Endothelial cell (in vitro differentiated cells): ENCODE data around the gene RABGGTA. TPM values are rescaled to one million over a fixed set of nuclear protein-coding genes. Genes with fewer than 3 reads are reported as not detected.

Experiments
- DNase-seq: peaks from one replicate; pipeline ENCODE4 v3.0.0; 2021; ENCODE audit warnings: low spot score
- H3K27ac Mint-ChIP-seq: one replicate; pipeline ENCODE4 v1.8.0; 2021; ENCODE audit warnings: mixed read lengths, inconsistent platforms; ENCODE audit not compliant: unreplicated experiment
- H3K27me3 Mint-ChIP-seq: one replicate; pipeline ENCODE4 v1.8.0; 2021; ENCODE audit warnings: mild to moderate bottlenecking, moderate library complexity, mixed read lengths, inconsistent platforms; ENCODE audit not compliant: unreplicated experiment
- H3K36me3 Mint-ChIP-seq: one replicate; pipeline ENCODE4 v1.8.0; 2021; ENCODE audit warnings: mild to moderate bottlenecking, low read depth, mixed read lengths, inconsistent platforms; ENCODE audit not compliant: unreplicated experiment
- H3K4me1 Mint-ChIP-seq: one replicate; pipeline ENCODE4 v1.8.0; 2021; ENCODE audit warnings: mild to moderate bottlenecking, mixed read lengths, inconsistent platforms; ENCODE audit not compliant: unreplicated experiment
- H3K4me3 Mint-ChIP-seq: one replicate; pipeline ENCODE4 v1.8.0; 2021; ENCODE audit warnings: mild to moderate bottlenecking, mixed read lengths, inconsistent platforms; ENCODE audit not compliant: unreplicated experiment
- H3K9me3 Mint-ChIP-seq: one replicate; pipeline ENCODE4 v1.8.0; 2021; ENCODE audit warnings: mixed read lengths, inconsistent platforms; ENCODE audit not compliant: unreplicated experiment
- CTCF ChIP-seq: fragments of 200-600 bp; sonication (generic); IDR thresholded peaks from one replicate; pipeline ENCODE4 v1.5.0; 2021; ENCODE audit warnings: antibody characterized with exemption; ENCODE audit not compliant: unreplicated experiment
- total RNA-seq: library from RNA; stranded (reverse); fragmentation: NEBNext Ultra II Directional; extraction: Animal tissue kit (Norgen Biotek cat#: 25700); gene quantifications from one replicate; pipeline ENCODE4 v1.2.1, GENCODE V29; 2021; ENCODE audit not compliant: unreplicated experiment

Gene RABGGTA
- total RNA-seq, 1 donor from 2014 or later: 17.7 TPM

- Mint-ChIP-seq H3K4me3 (peak overlapping the region; percentile 98), H3K9me3 (no peaks in the 10 kb centered on the region), H3K36me3 (peaks cover 32% of the 10 kb centered on the region), H3K27me3 (peaks cover 2% of the 10 kb centered on the region), H3K4me1 (peaks cover 18% of the 10 kb centered on the region), H3K27ac (peak overlapping the region; percentile 94)
- no peak for DNase-seq
- TF ChIP-seq CTCF: no peak
These were observed 37.9 kb downstream of the RABGGTA start for GRCh38 chr14:24233538-24233866.

GRCh38 chr14:24232645-24233537 lies 38.5 kb downstream of the RABGGTA start, which contains the start of gene GMPR2:
GMPR2 (plus strand) TSS chr14:24232929; CDS start chr14:24233254, 325 bp downstream.
- no peaks in the 10 kb centered on the region for H3K9me3 Mint-ChIP-seq
- peaks cover 2% of the 10 kb centered on the region for H3K27me3 Mint-ChIP-seq
- peaks cover 27% of the 10 kb centered on the region for H3K36me3 Mint-ChIP-seq
- peaks cover 18% of the 10 kb centered on the region for H3K4me1 Mint-ChIP-seq
- no peak for DNase-seq
- H3K4me3 Mint-ChIP-seq: peak within 1 kb of the TSS; percentile 98
- peak within 1 kb of the TSS; percentile 94 for H3K27ac Mint-ChIP-seq
- TF ChIP-seq CTCF: no peak

- peak; percentile 76 for DNase-seq
- H3K9me3 Mint-ChIP-seq: no peaks in the 10 kb centered on the region
- H3K27me3 Mint-ChIP-seq: peaks cover 2% of the 10 kb centered on the region
- H3K4me1 Mint-ChIP-seq: peaks cover 18% of the 10 kb centered on the region
- no peak for TF ChIP-seq CTCF
- peaks cover 22% of the 10 kb centered on the region for H3K36me3 Mint-ChIP-seq
- peak within 1 kb of the TSS; percentile 98 for H3K4me3 Mint-ChIP-seq
- peak within 1 kb of the TSS; percentile 94 for H3K27ac Mint-ChIP-seq
These were observed 39.2 kb downstream of the RABGGTA start, which contains the start of gene NEDD8 for GRCh38 chr14:24232121-24232644. NEDD8 (minus strand) TSS chr14:24232367; CDS start chr14:24232267, 100 bp downstream.

- Mint-ChIP-seq H3K9me3 (no peaks in the 10 kb centered on the region), H3K4me3 (peak overlapping the region; percentile 98), H3K4me1 (peaks cover 18% of the 10 kb centered on the region), H3K36me3 (peaks cover 18% of the 10 kb centered on the region), H3K27ac (peak overlapping the region; percentile 84), H3K27me3 (peaks cover 2% of the 10 kb centered on the region)
- TF ChIP-seq CTCF: no peak
- DNase-seq: no peak
These were observed 39.9 kb downstream of the RABGGTA start for GRCh38 chr14:24231263-24232120.
